ENCODE data around the gene C3orf33. TPM values are rescaled to one million over a fixed set of nuclear protein-coding genes. Genes with fewer than 3 reads are reported as not detected.

C3orf33 gene
- total and polyA plus RNA-seq, 2 of the 8 experiments (the other 6 are each of a cell fraction or from before 2014, with no cell fraction given) = 3.4 to 4.5 TPM

DNA sequence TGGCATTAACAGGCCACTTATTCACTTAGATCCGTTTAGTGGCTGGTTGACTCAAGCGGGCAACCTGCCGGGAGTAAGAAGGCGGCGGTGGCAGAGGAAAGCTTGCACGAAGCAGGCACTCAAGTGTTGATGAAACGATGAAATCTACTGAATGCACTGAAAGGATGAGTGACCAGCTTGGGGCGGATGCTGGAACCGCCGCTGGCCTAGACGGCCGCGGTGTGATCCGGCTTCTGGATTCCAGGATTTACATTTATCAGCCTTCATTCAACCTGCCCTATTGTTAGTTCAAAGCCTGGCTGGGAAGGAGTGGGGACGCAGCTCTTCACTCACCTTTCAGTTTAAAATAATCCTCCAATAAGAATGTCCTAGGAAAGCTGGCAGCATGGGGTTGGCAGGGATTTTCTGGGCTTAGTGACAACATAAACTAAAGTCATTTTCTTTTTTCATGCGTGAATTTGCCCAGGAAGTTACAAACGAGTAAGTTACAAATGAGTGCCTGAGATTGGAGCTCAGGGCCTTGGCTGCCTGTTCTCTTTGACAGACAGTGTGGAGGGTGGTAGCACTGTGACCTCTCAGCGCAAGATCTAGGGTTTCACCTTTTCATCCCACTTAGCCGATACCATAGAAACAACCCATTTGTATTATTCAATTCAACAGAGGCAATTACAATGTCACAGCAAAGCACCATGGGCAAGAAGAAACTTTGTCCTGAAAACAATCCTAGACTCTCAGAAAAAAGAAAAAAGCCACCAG is 60.1 kb downstream of the C3orf33 start (continued):
- TF ChIP-seq, protein P1, sequence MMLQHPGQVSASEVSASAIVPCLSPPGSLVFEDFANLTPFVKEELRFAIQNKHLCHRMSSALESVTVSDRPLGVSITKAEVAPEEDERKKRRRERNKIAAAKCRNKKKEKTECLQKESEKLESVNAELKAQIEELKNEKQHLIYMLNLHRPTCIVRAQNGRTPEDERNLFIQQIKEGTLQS (IDR thresholded peaks at IDR 0.05; ENCODE audit: insufficient read depth, low read depth, low read length) = no peak
- no peak for TF ChIP-seq CTCF (IDR thresholded peaks at IDR 0.05; ENCODE audit: control extremely low read depth in 1 of 3, insufficient read depth in 1 of 3, low read depth in 1 of 3, low read length in 3 of 3)
- peak; percentile 59; the same call in 1 of the 2 replicates for TF ChIP-seq EGR1 (IDR thresholded peaks at IDR 0.05; ENCODE audit: borderline replicate concordance, low read depth, low read length)
- no peak; a peak in 1 of 3 replicates for TF ChIP-seq POLR2A (IDR thresholded peaks at IDR 0.05; ENCODE audit: control extremely low read depth in 1 of 2, low read depth in 2 of 2, low read length in 2 of 2)
- no peak for TF ChIP-seq RXRA (IDR thresholded peaks at IDR 0.05; ENCODE audit: insufficient read depth, low read depth, low read length)
- TF ChIP-seq KDM4A (IDR thresholded peaks at IDR 0.05; ENCODE audit: low read depth, low read length, severe bottlenecking) = no peak
- no peak for TF ChIP-seq RAD21 (IDR thresholded peaks at IDR 0.05 in 1 of 2, conservative IDR thresholded peaks at IDR 0.05 in 1 of 2; ENCODE audit: low read depth in 2 of 2, low read length in 2 of 2)
- 0 out of 2 replicates have a peak, but pooled peaks have one; percentile 49 for TF ChIP-seq YY1 (IDR thresholded peaks at IDR 0.05; ENCODE audit: low read depth, low read length)
- TF ChIP-seq GTF2F1 (IDR thresholded peaks at IDR 0.05; ENCODE audit: borderline replicate concordance, low read depth, low read length) = no peak
- 0 out of 2 replicates have a peak, but pooled peaks have one; percentile 41 for TF ChIP-seq TBP (IDR thresholded peaks at IDR 0.05; ENCODE audit: low read depth, low read length)
- no peak for TF ChIP-seq SP4 (IDR thresholded peaks at IDR 0.05; ENCODE audit: low read length)

Data from H1 (cell line).